Choroid plexus epithelial cell (primary cell): ENCODE measurements around the gene ZBTB42.

Source experiments
- DNase-seq: peaks from one replicate; pipeline ENCODE4 v3.0.0-alpha.2; 2010; ENCODE audit warnings: low read depth
- H3K4me3 ChIP-seq: 2 replicates; pipeline ENCODE4 v1.5.1; 2011; ENCODE audit warnings: low read depth, mild to moderate bottlenecking, control low read depth, low read length, moderate library complexity
- CTCF ChIP-seq: conservative IDR thresholded peaks from 2 replicates; pipeline ENCODE4 v1.5.1; 2011; ENCODE audit warnings: low read depth, mild to moderate bottlenecking, control low read depth, inconsistent platforms, low read length, moderate library complexity

The ZBTB42 gene

GRCh38 chr14:104852280-104852663, 51.4 kb downstream of the ZBTB42 start:
- no peak overlapping the region for H3K4me3 ChIP-seq
- no peak for DNase-seq
- TF ChIP-seq CTCF, result no peak
